Measurements from ENCODE around the gene LAGE3. TPM values are rescaled to one million over a fixed set of nuclear protein-coding genes. Genes with fewer than 3 reads are reported as not detected.

The LAGE3 gene
- total and polyA plus RNA-seq, 7 donors = 10.7 to 64.8 (median 24.1) TPM

DNA sequence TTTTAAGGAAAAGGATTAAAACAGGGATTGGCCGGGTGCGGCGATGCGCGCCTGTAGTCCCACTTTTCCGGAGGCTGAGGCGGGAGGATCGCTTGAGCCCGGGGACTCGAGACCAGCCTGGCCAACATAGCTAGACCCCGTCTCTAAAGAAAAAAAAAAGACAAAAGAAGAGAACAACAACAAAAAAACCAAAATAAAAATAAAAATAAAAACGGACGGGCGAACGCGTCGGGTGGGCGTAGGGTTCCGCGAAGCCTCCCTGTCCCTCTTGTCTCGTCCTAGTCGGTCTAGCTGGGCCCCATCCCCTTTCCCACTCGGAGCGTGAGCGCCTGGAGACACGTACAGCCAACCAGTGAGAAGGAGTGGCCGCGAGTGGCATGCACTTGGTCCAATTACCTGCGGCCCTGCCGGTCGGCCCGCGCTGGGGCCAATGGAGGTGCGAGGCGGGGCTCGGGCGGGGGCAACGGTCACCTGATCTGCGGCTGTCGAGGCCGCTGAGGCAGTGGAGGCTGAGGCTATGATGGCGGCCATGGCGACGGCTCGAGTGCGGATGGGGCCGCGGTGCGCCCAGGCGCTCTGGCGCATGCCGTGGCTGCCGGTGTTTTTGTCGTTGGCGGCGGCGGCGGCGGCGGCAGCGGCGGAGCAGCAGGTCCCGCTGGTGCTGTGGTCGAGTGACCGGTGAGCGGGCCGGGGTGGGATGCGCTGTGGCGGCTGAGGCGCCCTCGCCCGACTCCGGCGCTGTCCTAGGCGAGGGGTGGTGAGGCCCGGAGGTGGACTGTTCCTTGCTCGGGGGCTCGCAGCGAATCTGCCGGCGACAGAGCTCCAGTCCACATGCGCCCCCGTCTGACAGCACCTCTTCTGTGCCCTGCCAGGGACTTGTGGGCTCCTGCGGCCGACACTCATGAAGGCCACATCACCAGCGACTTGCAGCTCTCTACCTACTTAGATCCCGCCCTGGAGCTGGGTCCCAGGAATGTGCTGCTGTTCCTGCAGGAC is 50.6 kb downstream of the LAGE3 start, which contains the start of gene ATP6AP1:
Gene ATP6AP1, plus strand, starts transcription at position 502 of the 996 bp plus-strand sequence. Its CDS starts 16 bp downstream, at position 518.
- WGBS, 3 donors = 7 to 40% (median 12%) methylated on average over 37 to 87 of the region's 87 CpGs
- H3K27ac ChIP-seq = peak within 1 kb of the TSS; percentile 80
- intact Hi-C loops (cut with DNase I) = no loop called here

More for the DNA sequence above, 50.6 kb downstream of the LAGE3 start, which contains the start of gene ATP6AP1:
- Histone ChIP-seq H3K4me1 (no peaks in the 10 kb centered on the region), H3K36me3 (ENCODE audit: insufficient read depth in 1 of 2, low read depth in 1 of 2) (peaks cover 0 to 8% of the 10 kb centered on the region in 2 donors), H3K27me3 (ENCODE audit: insufficient read depth in 3 of 3, low read length in 2 of 3) (no peaks in the 10 kb centered on the region), H3K9me3 (no peaks in the 10 kb centered on the region), H3K4me3 (peak within 1 kb of the TSS; percentile 81)
- TF ChIP-seq, protein P1, sequence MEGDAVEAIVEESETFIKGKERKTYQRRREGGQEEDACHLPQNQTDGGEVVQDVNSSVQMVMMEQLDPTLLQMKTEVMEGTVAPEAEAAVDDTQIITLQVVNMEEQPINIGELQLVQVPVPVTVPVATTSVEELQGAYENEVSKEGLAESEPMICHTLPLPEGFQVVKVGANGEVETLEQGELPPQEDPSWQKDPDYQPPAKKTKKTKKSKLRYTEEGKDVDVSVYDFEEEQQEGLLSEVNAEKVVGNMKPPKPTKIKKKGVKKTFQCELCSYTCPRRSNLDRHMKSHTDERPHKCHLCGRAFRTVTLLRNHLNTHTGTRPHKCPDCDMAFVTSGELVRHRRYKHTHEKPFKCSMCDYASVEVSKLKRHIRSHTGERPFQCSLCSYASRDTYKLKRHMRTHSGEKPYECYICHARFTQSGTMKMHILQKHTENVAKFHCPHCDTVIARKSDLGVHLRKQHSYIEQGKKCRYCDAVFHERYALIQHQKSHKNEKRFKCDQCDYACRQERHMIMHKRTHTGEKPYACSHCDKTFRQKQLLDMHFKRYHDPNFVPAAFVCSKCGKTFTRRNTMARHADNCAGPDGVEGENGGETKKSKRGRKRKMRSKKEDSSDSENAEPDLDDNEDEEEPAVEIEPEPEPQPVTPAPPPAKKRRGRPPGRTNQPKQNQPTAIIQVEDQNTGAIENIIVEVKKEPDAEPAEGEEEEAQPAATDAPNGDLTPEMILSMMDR (IDR thresholded peaks at IDR 0.05) = no peak
- peak; percentile 94 to 96 for DNase-seq
- peak; percentile 98 to 99 (median 99) for ATAC-seq

Other genes starting within 250 kb of the LAGE3 start
- gene OPN1MW3, start 221.7 kb downstream of the LAGE3 start, total RNA-seq = not detected
- not detected for gene OPN1MW3, start 221.7 kb downstream of the LAGE3 start, polyA plus RNA-seq
- not detected for gene TEX28, start 184.2 kb downstream of the LAGE3 start, total RNA-seq
- gene TEX28, start 184.2 kb downstream of the LAGE3 start, polyA plus RNA-seq = not detected
- under 1 TPM in 3 of 4 donors, not detected in 1; 0.19 to 0.44 (median 0.26) TPM for gene TKTL1, start 183.5 kb downstream of the LAGE3 start, total RNA-seq
- gene TKTL1, start 183.5 kb downstream of the LAGE3 start, polyA plus RNA-seq = under 1 TPM; 0.24 to 0.52 (median 0.30) TPM
- gene FLNA, start 104.6 kb downstream of the LAGE3 start, total RNA-seq = 10 to 100 TPM; 66.9 to 92.5 (median 76.4) TPM
- 100 to 1,000 TPM in 1 of 3 donors, 10 to 100 TPM in 2; 45.7 to 106 (median 56.0) TPM for gene FLNA, start 104.6 kb downstream of the LAGE3 start, polyA plus RNA-seq
- 10 to 100 TPM; 61.1 to 78.2 (median 66.5) TPM for gene EMD, start 100.0 kb downstream of the LAGE3 start, total RNA-seq
- gene EMD, start 100.0 kb downstream of the LAGE3 start, polyA plus RNA-seq = 100 to 1,000 TPM in 1 of 3 donors, 10 to 100 TPM in 2; 91.6 to 101 (median 94.9) TPM
- 1,000 to 10,000 TPM; 1,403 to 2,633 (median 2,325) TPM for gene RPL10, start 80.9 kb downstream of the LAGE3 start, total RNA-seq
- gene RPL10, start 80.9 kb downstream of the LAGE3 start, polyA plus RNA-seq = 1,000 to 10,000 TPM; 4,938 to 5,433 (median 5,248) TPM
- 100 to 1,000 TPM in 2 of 4 donors, 10 to 100 TPM in 2; 72.6 to 149 (median 111) TPM for gene DNASE1L1, start 70.0 kb downstream of the LAGE3 start, total RNA-seq
- 10 to 100 TPM; 42.2 to 75.1 (median 71.1) TPM for gene DNASE1L1, start 70.0 kb downstream of the LAGE3 start, polyA plus RNA-seq
- gene TAFAZZIN, start 67.7 kb downstream of the LAGE3 start, total RNA-seq = 10 to 100 TPM; 17.7 to 25.5 (median 23.6) TPM
- 10 to 100 TPM; 19.2 to 21.8 (median 20.7) TPM for gene TAFAZZIN, start 67.7 kb downstream of the LAGE3 start, polyA plus RNA-seq
- gene ATP6AP1, start 50.6 kb downstream of the LAGE3 start, total RNA-seq = 10 to 100 TPM; 34.1 to 38.6 (median 34.5) TPM
- 10 to 100 TPM; 28.3 to 37.1 (median 31.0) TPM for gene ATP6AP1, start 50.6 kb downstream of the LAGE3 start, polyA plus RNA-seq
- gene GDI1, start 42.1 kb downstream of the LAGE3 start, total RNA-seq = 10 to 100 TPM; 37.4 to 57.7 (median 49.8) TPM
- gene GDI1, start 42.1 kb downstream of the LAGE3 start, polyA plus RNA-seq = 10 to 100 TPM; 37.4 to 52.4 (median 50.7) TPM
- gene FAM50A, start 35.1 kb downstream of the LAGE3 start, total RNA-seq = 10 to 100 TPM; 48.6 to 75.7 (median 55.6) TPM
- 100 to 1,000 TPM in 1 of 3 donors, 10 to 100 TPM in 2; 55.0 to 117 (median 86.5) TPM for gene FAM50A, start 35.1 kb downstream of the LAGE3 start, polyA plus RNA-seq
- gene PLXNA3, start 21.0 kb downstream of the LAGE3 start, total RNA-seq = 1 to 10 TPM; 3.3 to 6.5 (median 6.0) TPM
- 1 to 10 TPM; 1.7 to 2.6 (median 2.5) TPM for gene PLXNA3, start 21.0 kb downstream of the LAGE3 start, polyA plus RNA-seq
- 10 to 100 TPM; 38.3 to 69.9 (median 46.3) TPM for gene UBL4A, start 7.3 kb upstream of the LAGE3 start, total RNA-seq
- gene UBL4A, start 7.3 kb upstream of the LAGE3 start, polyA plus RNA-seq = 100 to 1,000 TPM in 2 of 3 donors, 10 to 100 TPM in 1; 64.4 to 118 (median 106) TPM
- gene SLC10A3, start 11.3 kb upstream of the LAGE3 start, total RNA-seq = 10 to 100 TPM in 3 of 4 donors, 1 to 10 TPM in 1; 7.2 to 15.7 (median 13.8) TPM
- 10 to 100 TPM; 16.3 to 39.8 (median 32.2) TPM for gene SLC10A3, start 11.3 kb upstream of the LAGE3 start, polyA plus RNA-seq
- gene FAM3A, start 37.0 kb upstream of the LAGE3 start, total RNA-seq = 10 to 100 TPM; 29.7 to 34.8 (median 32.8) TPM
- gene FAM3A, start 37.0 kb upstream of the LAGE3 start, polyA plus RNA-seq = 10 to 100 TPM; 37.5 to 40.4 (median 37.7) TPM
- 1 to 10 TPM; 6.2 to 9.1 (median 7.1) TPM for gene G6PD, start 67.6 kb upstream of the LAGE3 start, total RNA-seq
- 1 to 10 TPM; 3.2 to 7.8 (median 4.6) TPM for gene G6PD, start 67.6 kb upstream of the LAGE3 start, polyA plus RNA-seq
- gene IKBKG, start 68.3 kb upstream of the LAGE3 start, total RNA-seq = 10 to 100 TPM; 11.3 to 27.5 (median 16.9) TPM
- gene IKBKG, start 68.3 kb upstream of the LAGE3 start, polyA plus RNA-seq = 10 to 100 TPM; 16.9 to 28.8 (median 22.8) TPM
- not detected for gene CTAG1A, start 105.9 kb upstream of the LAGE3 start, total RNA-seq
- gene CTAG1A, start 105.9 kb upstream of the LAGE3 start, polyA plus RNA-seq = not detected
- gene CTAG1B, start 140.0 kb upstream of the LAGE3 start, total RNA-seq = not detected
- not detected for gene CTAG1B, start 140.0 kb upstream of the LAGE3 start, polyA plus RNA-seq
- under 1 TPM in 1 of 4 donors, not detected in 3; 0.39 TPM for gene CTAG2, start 174.3 kb upstream of the LAGE3 start, total RNA-seq
- gene CTAG2, start 174.3 kb upstream of the LAGE3 start, polyA plus RNA-seq = 1 to 10 TPM in 1 of 3 donors, not detected in 2; 4.9 TPM

Data from psoas muscle (tissue), 8 donors.